DMS153 treated with DMSO at 0.1 percent for 48 hours (cell line): ENCODE data around the gene B3GNT7.
"Not testable (repeated sequence)": the region's sequence is repeated elsewhere in the genome, so short reads cannot be mapped to it uniquely, and the experiment has no call there.

Experiments
- DNase-seq: peaks from one replicate; lab custom pipeline; 2025; ENCODE audit not compliant: unreplicated experiment; lab: John Stamatoyannopoulos, UW

B3GNT7 gene, protein sequence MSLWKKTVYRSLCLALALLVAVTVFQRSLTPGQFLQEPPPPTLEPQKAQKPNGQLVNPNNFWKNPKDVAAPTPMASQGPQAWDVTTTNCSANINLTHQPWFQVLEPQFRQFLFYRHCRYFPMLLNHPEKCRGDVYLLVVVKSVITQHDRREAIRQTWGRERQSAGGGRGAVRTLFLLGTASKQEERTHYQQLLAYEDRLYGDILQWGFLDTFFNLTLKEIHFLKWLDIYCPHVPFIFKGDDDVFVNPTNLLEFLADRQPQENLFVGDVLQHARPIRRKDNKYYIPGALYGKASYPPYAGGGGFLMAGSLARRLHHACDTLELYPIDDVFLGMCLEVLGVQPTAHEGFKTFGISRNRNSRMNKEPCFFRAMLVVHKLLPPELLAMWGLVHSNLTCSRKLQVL

DNA sequence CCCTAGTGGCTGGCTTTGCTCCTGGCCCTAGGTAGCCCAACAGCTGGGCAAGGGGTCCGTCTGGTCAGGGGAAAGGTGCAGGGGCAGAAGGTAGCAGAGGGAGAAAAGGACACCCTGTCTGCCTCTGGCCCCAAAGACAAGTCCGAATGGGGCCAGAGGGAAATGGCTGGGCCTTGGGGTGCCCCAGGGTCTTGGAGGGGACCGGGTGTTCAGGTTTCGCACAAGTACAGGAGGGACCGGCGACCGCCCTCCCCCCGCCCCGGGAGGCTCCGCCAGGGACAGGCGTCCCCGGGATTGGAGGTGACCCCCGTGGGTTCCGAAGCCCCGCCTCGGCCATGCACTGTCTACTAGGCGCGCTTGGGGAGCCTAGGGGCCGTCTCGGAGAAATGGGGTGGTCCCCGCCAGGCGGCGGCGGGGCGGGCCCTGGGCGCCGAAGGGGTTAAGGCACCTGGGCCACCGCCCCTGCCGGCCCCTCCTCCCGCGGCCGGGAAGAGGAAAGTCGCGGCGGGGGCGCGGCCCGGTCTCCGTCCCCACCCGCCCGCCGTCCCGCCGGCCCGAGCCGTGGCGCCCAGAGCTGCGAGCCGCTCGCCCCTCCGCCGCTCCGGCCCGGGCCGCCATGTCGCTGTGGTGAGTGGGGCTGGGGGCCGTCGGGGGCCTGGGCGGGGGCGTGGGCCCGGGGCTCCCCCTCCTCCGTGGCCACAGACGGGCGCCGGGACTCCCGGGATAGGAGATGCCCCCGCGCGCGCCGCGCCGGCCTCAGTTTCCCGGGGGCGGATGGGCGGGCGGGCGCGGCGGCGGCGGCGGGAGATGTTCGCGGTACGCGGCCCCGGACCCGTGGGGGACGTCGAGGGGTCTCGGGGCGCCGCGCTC lies at the start of gene B3GNT7:
B3GNT7 (plus strand) TSS at position 523 of the 870 bp plus-strand sequence; CDS start at position 617, 94 bp downstream.
- no peak for DNase-seq

DNA sequence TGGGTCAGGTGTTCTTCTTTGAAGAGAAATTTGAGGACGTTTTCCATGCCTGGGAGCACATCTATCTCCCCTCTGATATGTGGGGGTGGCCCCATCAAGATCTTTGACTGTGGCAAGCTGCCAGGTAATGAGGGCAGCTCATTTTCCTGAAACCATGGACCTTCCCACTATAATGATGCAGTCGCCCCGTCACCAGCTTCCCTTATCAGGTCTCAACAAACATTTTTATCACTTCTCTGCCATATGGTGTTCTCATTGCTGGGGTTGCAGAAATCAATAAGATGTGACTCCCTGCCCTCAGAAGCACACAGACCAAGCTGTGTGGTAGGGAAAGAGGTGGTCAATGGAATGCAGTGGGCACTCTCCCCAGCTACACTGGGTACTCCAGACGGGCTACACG lies 48.4 kb upstream of the B3GNT7 start:
- no peak for DNase-seq

- no peak for DNase-seq
These were observed 47.9 kb upstream of the B3GNT7 start for GRCh38 chr2:231347638-231348037.

GRCh38 chr2:231348173-231348572 lies 47.3 kb upstream of the B3GNT7 start:
- DNase-seq: no peak

- DNase-seq: no peak
These were observed 46.7 kb upstream of the B3GNT7 start for GRCh38 chr2:231348704-231349373.

DNA sequence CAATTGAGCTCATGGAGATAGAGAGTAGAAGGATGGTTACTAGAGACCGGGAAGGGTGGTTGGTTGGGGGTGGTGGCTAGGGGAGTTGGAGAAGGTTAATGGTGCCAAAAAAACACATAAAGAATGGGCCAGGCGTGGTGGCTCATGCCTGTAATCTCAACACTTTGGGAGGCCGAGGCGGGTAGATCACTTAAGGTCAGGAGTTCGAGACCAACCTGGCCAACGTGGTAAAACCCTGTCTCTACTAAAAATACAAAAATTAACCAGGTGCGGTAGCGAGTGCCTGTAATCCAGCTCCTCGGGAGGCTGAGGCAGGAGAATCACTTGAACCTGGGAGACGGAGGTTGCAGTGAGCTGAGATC lies 46.2 kb upstream of the B3GNT7 start:
- not testable (repeated sequence) for DNase-seq

DNA sequence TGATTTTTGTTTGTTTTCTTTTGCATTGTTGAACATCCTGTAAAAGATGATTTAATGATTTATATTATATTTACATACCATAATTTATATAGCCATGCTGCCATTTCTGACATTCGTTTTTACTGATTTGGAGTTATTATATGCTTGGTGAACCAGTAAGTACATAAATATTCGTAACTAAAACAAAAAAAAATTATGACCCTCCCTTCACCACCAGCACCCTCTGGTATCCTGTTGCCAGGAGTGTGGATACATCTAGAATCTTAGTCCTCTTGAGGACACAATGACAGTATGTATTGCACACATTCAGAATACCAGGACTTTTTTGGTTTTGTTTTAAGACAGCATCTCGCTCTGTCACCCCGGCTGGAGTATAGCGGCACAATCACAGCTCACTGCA lies 43.9 kb upstream of the B3GNT7 start:
- no peak for DNase-seq

DNA sequence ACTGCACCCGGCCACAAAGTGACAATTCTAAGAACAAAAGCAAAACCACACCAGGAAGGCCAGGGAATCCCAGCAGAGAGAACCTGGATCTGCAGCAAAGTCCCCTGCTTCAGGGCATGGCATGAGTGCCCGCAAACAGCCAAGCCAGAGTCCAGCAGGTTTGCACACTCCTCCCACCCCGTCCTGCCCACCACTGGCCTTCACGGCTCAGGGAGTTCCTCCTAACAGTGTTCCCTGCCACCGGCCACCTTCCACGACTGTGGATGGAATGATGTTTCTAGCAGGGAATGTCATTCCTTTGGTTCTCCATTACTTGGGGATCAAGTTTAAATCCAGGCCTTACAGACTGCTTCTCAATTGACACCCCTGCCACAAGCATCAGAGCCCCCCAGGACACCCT lies 42.0 kb upstream of the B3GNT7 start:
- no peak for DNase-seq

DNA sequence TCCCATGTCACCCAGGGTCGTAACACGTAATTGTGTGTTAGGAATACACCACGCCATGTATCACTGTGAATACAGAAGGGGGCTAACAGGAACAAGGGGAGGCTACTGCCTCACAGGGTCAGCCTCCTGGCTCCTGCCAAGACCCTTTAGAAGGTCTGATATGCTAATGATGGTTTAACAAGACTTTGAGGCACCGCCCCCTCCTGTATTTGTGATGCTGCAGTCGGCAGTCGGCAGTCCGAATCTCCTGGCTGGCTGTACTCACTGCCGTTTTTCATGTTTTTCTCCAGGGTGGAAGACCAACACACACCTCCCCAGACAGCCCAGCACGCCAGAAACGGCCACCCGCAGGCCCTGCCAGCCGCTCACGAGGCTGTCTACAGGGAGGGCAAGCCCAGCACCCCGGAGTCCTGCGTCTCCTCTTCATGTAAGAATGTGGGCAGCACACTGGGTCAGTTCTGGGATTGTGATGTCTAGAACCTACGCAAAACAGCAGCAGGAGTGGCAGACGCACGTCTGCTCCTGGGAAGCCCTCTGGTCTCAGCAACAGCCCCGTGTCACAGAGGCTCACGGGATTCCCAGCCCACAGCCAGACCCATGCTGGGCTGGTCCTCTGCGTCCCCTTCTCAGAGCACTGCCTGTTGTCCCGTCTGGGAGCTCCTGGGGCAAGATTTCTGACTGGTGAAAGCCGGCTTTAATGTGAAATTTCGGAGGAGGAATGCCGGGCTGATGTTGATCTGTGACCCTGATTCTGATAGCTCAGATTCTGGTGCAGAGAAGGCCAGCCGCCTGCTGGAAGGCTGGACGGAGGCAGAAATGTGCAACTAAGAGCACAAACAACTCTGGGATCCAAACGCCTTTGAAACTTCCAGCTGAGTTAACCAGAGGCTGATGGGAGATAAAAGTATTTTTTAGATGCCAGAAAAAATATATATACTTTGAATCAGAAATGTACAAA lies 39.7 kb upstream of the B3GNT7 start:
- DNase-seq: no peak

- no peak for DNase-seq
These were observed 39.1 kb upstream of the B3GNT7 start for GRCh38 chr2:231356466-231356844.

DNA sequence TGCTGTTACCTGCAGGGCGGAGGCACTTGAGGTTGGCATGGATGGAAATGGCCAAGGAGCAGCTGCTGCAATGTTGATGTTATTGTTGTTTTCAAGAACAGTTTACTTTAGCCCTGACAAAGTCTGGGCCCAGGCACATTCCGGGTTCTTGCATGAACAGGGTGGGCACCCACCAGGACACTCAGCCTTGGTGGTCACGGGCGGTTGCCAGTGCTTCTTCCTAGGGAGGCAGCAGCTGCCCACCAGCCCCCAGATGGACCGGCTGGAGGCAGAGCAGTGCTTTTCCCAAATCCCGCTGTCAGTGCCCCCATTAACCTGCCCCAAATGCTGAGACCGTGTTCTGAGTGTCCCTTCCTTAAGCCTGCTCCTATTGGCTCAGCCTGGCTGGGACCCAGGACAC lies 38.5 kb upstream of the B3GNT7 start:
- DNase-seq: no peak

- DNase-seq: no peak
These were observed 37.6 kb upstream of the B3GNT7 start for GRCh38 chr2:231357931-231358330.

GRCh38 chr2:231359441-231359840 lies 36.1 kb upstream of the B3GNT7 start:
- DNase-seq: no peak

GRCh38 chr2:231359948-231360347 lies 35.6 kb upstream of the B3GNT7 start:
- no peak for DNase-seq

- no peak for DNase-seq
These were observed 35.1 kb upstream of the B3GNT7 start for GRCh38 chr2:231360401-231360800.

- no peak for DNase-seq
These were observed 34.6 kb upstream of the B3GNT7 start for GRCh38 chr2:231360881-231361371.

GRCh38 chr2:231361701-231362554 lies 33.6 kb upstream of the B3GNT7 start:
- no peak for DNase-seq

DNA sequence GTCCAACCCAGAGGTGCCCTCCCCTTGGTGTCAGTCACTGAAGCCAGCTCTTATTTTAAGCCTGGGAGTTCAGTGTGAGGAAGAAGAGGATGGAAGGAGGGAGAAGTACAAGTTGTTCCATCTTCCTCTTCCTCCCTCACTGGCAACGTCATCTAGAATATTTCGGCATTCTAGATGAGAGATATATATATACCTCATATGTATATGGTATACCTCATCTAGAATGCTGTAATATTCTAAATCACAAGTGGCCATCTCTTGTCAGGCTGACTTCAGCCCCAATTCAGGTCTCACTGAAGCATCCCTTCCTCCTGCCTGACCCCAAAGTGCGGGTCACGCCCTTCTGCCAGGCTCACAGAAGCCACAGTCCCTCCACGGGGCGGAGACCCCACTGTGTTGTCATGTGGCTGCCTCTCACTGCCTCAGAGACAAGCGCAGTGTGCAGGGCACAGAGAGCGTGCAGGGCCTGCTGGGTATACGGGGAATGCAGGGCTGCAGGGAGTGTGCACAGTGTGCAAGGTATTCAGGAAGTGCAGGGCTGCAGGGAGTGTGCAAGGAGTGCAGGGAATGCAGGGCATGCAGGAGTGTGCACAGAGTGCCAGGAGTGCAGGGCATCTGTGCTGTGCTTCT lies 32.8 kb upstream of the B3GNT7 start:
- no peak for DNase-seq

DNA sequence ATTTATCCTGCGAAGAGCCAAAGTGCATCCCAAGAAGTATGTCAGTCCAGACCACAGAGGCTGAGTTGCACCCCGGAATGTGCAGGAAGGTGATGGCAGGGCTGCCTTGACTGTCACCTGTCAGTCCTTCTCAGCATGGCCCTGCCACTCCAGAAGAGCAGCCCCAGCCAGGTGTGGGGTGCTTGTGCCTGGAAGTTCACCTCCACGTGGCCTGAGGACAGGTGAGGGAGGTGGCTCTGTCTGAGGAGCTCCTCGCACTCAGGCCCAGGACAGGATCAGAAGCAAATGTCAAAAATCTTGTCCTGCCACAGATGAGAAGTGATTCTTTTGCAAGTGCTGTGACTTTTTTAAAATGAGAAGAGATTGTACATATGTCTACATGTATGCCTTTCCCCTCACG lies 31.4 kb upstream of the B3GNT7 start:
- no peak for DNase-seq
